Left lung (tissue), 10 donors: Measurements from ENCODE around the gene DISP2. TPM values are rescaled to one million over a fixed set of nuclear protein-coding genes. Genes with fewer than 3 reads are reported as not detected.

ENCODE experiments used
- ATAC-seq: fragments of 200-7000 bp; cut with Tn5 transposase; one replicate; pipeline ENCODE4 v1.9.1; 2020; ENCODE audit warnings: moderate library complexity
- DNase-seq, 4 donors: peaks; one replicate each; pipeline ENCODE4 v3.0.0-alpha.2; 2013 to 2020
- H3K27ac ChIP-seq, 2 donors: fragments of 200-600 bp; sonication (generic) in 1 of 2; one replicate each; pipeline versions ENCODE4 v1.5.0 to v1.8.0; 2020 to 2021
- H3K27me3 ChIP-seq, 2 donors: fragments of 200-600 bp; sonication (generic) in 1 of 2; one replicate each; pipeline versions ENCODE4 v1.5.0 to v1.8.0; 2020 to 2021
- H3K36me3 ChIP-seq, 2 donors: fragments of 200-600 bp; sonication (generic) in 1 of 2; one replicate each; pipeline versions ENCODE4 v1.5.0 to v1.8.0; 2020 to 2021
- H3K4me1 ChIP-seq, 2 donors: fragments of 200-600 bp; one replicate each; pipeline ENCODE4 v1.8.0; 2021
- H3K4me3 ChIP-seq, 2 donors: fragments of 200-600 bp; sonication (generic) in 1 of 2; one replicate each; pipeline versions ENCODE4 v1.5.0 to v1.8.0; 2020 to 2021; ENCODE audit warnings: mild to moderate bottlenecking in 1 of 2
- H3K9me3 ChIP-seq, 2 donors: fragments of 200-600 bp; sonication (generic) in 1 of 2; one replicate each; pipeline versions ENCODE4 v1.5.0 to v1.8.0; 2020 to 2021
- intact Hi-C, 2 donors: fragments of 100-400 bp; cut with DNase I; formaldehyde crosslinking; loops; one replicate each; pipeline versions ENCODE4 v1.11.2 to v1.14.2; 2022
- polyA plus RNA-seq, 6 donors: library from polyadenylated mRNA; unstranded; fragments of 120-200 nt; gene quantifications; one replicate each; pipeline ENCODE4 v1.2.1, GENCODE V29; 2013; ENCODE audit not compliant: insufficient read length in 6 of 6
- total RNA-seq, 2 donors: library from RNA; stranded (reverse); fragmentation: NEBNext Ultra II Directional; extraction: Animal tissue kit (Norgen Biotek cat#: 25700); gene quantifications; one replicate each; pipeline ENCODE4 v1.2.1, GENCODE V29; 2021
- TF ChIP-seq, protein P1 (sequence below), 2 donors: fragments of 200-600 bp; sonication (generic) in 1 of 2; IDR thresholded peaks; one replicate each; pipeline versions ENCODE4 v1.5.0 to v1.8.0; 2021; ENCODE audit warnings: antibody characterized with exemption in 2 of 2
- donor health status: DM: no; HTN: yes; CAD: no.
- donor health status: DM: no; HTN: no; CAD: no.

DISP2 gene
- total and polyA plus RNA-seq, 8 donors: 0.61 to 3.1 (median 1.6) TPM

DNA sequence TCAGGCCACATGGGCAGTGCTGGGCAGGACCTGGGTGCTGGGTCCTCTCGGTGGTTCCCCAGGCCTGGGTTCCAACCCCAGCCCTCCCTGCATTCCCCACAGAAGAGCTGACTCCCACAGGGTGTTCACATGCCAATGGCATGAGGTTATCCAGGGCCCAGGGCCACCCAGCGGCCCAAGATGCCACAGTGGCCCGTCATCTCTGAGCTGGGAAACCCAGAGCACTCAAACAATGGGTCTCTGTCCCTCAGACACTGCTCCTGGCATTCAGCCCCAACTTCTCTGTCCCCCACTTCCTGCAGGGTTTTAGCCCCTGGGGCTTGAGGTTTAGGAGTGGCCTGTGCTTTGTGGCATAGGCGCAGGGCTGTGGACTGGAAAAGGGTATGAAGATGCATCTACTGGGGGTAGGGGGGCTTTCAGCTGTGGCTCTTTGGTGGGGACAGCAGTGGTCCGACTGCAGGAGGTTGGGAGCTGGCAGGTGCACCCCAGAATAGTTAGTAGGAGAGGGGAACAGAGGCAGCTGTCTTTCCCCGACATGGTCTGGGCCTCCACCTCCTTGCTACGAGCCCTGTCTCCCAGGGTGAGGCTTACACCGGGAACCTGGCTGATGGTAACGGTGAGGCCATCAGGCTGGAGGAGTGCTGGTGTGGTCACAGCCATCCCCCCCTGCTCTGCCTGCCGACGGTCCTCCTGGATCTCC is 18.9 kb upstream of the DISP2 start:
- TF ChIP-seq, protein P1, sequence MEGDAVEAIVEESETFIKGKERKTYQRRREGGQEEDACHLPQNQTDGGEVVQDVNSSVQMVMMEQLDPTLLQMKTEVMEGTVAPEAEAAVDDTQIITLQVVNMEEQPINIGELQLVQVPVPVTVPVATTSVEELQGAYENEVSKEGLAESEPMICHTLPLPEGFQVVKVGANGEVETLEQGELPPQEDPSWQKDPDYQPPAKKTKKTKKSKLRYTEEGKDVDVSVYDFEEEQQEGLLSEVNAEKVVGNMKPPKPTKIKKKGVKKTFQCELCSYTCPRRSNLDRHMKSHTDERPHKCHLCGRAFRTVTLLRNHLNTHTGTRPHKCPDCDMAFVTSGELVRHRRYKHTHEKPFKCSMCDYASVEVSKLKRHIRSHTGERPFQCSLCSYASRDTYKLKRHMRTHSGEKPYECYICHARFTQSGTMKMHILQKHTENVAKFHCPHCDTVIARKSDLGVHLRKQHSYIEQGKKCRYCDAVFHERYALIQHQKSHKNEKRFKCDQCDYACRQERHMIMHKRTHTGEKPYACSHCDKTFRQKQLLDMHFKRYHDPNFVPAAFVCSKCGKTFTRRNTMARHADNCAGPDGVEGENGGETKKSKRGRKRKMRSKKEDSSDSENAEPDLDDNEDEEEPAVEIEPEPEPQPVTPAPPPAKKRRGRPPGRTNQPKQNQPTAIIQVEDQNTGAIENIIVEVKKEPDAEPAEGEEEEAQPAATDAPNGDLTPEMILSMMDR (IDR thresholded peaks at IDR 0.05): no peak
- H3K4me3 ChIP-seq: peak overlapping the region in 1 of 2 donors; percentile 51

DNA sequence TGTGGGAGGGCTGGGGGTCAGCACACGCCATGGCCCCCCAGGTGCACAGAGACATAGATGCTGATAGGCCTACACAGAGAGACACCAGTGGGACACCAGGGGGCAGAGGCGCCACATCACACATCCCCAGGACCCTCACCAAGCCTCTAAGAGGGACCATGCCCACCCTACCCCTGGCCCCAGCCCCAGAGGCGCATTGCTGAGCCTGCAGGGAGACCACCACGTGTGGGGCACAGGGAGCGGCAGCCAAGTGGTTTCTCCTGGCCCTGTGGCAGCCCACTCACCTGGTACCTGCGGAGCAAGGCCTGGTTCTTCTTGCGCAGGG is 18.4 kb upstream of the DISP2 start:
- H3K36me3 ChIP-seq: peaks cover 0 to 7% of the 10 kb centered on the region in 2 donors
- ATAC-seq (no peak), DNase-seq (no peak)
- intact Hi-C loops: no loop called here
- peak overlapping the region; percentile 36 to 51 for H3K4me3 ChIP-seq
- peak overlapping the region; percentile 89 to 96 for H3K27ac ChIP-seq
- H3K27me3 ChIP-seq: no peaks in the 10 kb centered on the region
- peaks cover 37 to 81% of the 10 kb centered on the region in 2 donors for H3K4me1 ChIP-seq
- TF ChIP-seq, protein P1 (IDR thresholded peaks at IDR 0.05): no peak
- no peaks in the 10 kb centered on the region for H3K9me3 ChIP-seq

More for the DNA sequence above, 18.9 kb upstream of the DISP2 start:
- H3K36me3 ChIP-seq: peaks cover 0 to 7% of the 10 kb centered on the region in 2 donors
- H3K4me1 ChIP-seq: peaks cover 41 to 81% of the 10 kb centered on the region in 2 donors
- H3K27me3 ChIP-seq: no peaks in the 10 kb centered on the region
- no peak for DNase-seq
- no peaks in the 10 kb centered on the region for H3K9me3 ChIP-seq
- intact Hi-C loops: no loop called here
- H3K27ac ChIP-seq: peak overlapping the region; percentile 89 to 96
- peak; percentile 12 for ATAC-seq

- H3K9me3 ChIP-seq: no peaks in the 10 kb centered on the region
- H3K4me1 ChIP-seq: peaks cover 32 to 76% of the 10 kb centered on the region in 2 donors
- H3K27me3 ChIP-seq: no peaks in the 10 kb centered on the region
- TF ChIP-seq, protein P1 (IDR thresholded peaks at IDR 0.05): no peak
- ATAC-seq (peak; percentile 49), DNase-seq (peak in 3 of 4 donors; percentile 55 to 81 (median 61))
- peak overlapping the region; percentile 36 to 51 for H3K4me3 ChIP-seq
- peaks cover 0 to 7% of the 10 kb centered on the region in 2 donors for H3K36me3 ChIP-seq
- intact Hi-C loops: no loop called here
- peak overlapping the region; percentile 89 to 96 for H3K27ac ChIP-seq
Measured at GRCh38 chr15:40340038-40340739, 17.8 kb upstream of the DISP2 start.

DNA sequence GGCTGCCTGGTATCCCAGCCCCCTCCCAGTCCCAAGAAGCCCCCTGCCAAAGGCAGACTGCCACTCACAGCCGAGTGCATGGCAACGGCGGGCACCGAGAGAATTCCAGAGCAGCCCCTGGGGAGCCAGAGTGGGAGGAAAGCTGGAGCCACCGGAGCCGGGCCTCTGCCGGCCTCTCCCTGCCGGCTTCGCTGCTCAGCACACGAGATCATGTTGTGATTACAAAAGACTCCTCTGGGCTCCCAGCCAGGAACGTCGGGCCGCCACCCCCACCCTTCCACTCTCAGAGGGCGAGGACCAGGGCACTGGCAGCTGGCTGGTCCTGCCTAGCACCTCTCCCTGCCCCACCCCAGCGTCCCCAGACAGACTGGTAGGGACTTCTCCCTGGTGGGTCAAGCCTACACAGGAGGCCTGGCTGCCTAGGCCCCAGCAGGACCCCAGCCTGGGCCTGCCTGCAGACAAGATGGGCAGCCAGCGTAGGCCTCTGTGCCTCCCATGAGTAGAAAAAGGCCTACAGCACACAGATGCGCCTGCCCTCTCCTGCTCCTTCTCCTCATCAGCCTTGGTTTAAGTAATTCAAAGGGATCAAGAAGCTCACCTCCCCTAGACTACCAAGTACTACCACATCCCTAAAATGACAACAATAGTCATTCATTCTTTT is 17.1 kb upstream of the DISP2 start, which contains the start of gene CCDC9B:
TSS of gene CCDC9B (minus strand) at position 200 of the 661 bp plus-strand sequence. CDS start at position 80, 120 bp downstream.
- intact Hi-C loops: no loop called here
- Histone ChIP-seq H3K4me1 (peaks cover 30 to 70% of the 10 kb centered on the region in 2 donors), H3K27ac (peak within 1 kb of the TSS; percentile 89 to 96), H3K9me3 (no peaks in the 10 kb centered on the region), H3K27me3 (no peaks in the 10 kb centered on the region), H3K36me3 (peaks cover 0 to 7% of the 10 kb centered on the region in 2 donors), H3K4me3 (peak within 1 kb of the TSS; percentile 36 to 51)
- ATAC-seq (peak; percentile 84), DNase-seq (peak; percentile 78 to 93 (median 92))
- TF ChIP-seq, protein P1 (IDR thresholded peaks at IDR 0.05): no peak
